ENCODE measurements around the gene CAMSAP3. TPM values are rescaled to one million over a fixed set of nuclear protein-coding genes. Genes with fewer than 3 reads are reported as not detected.

The CAMSAP3 gene
- total RNA-seq, 1 experiment from 2014 or later = 28.4 TPM

DNA sequence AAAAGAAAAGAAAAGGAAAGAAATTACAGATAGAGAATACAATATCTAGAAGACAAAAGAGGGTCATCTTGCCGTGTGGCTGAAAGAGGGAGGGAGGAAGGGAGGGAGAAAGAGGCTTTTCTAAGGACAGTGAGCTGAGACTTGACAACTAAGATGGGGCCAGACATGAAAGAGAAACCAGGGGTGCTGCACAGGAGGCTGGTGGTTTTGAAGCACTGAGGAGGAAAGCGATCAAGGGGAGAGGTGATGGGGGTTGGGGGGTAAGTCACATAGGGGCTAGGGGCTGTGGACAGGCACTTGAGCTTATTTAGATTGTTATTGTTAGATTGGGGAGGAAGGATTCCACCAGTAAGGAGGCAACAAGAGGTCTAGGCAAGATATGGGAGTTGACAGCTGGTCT, 42.9 kb upstream of the CAMSAP3 start:
- peaks cover 7 to 10% of the 10 kb centered on the region in 2 experiments; a peak in 3 of 4 replicates for H3K4me1 Mint-ChIP-seq
- Histone ChIP-seq H3K23ac (ENCODE audit: insufficient read length, low read depth, low read length) (no peak overlapping the region), H3K4me1 (ENCODE audit: insufficient read depth, low read length) (peaks cover 2% of the 10 kb centered on the region; the same call in 1 of the 2 replicates), H3K79me2 (ENCODE audit: insufficient read depth, low read length) (no peaks in the 10 kb centered on the region), H3K18ac (ENCODE audit: insufficient read length, low read depth, low read length) (no peak overlapping the region), H4K91ac (ENCODE audit: insufficient read length, low read depth, low read length) (no peak overlapping the region), H2BK120ac (ENCODE audit: low read depth, low read length, poor library complexity, severe bottlenecking) (no peak overlapping the region), H4K8ac (replicated peaks; ENCODE audit: insufficient read length, low read depth, low read length) (no peak overlapping the region), H3K56ac (ENCODE audit: insufficient read length, low read depth, low read length) (no peak overlapping the region), H2BK5ac (ENCODE audit: insufficient read length, low read length) (no peak overlapping the region), H3K79me1 (ENCODE audit: insufficient read depth, low read depth, low read length, poor library complexity, severe bottlenecking) (no peaks in the 10 kb centered on the region), H3K14ac (ENCODE audit: insufficient read depth, low read length) (no peak overlapping the region), H2BK12ac (ENCODE audit: insufficient read length, low read depth, low read length) (no peak overlapping the region), H3K23me2 (ENCODE audit: insufficient read length, low read depth, low read length, poor library complexity, severe bottlenecking) (no peaks in the 10 kb centered on the region), H3K4me2 (ENCODE audit: insufficient read depth, insufficient read length, low read length) (no peak overlapping the region), H3K27me3 (ENCODE audit: insufficient read depth, low read length) (no peaks in the 10 kb centered on the region), H2BK15ac (ENCODE audit: low read depth, low read length) (no peak overlapping the region), H2BK20ac (ENCODE audit: low read depth, low read length, poor library complexity, severe bottlenecking) (no peak overlapping the region), H3K9ac (ENCODE audit: extremely low read depth, insufficient read length, low read length) (no peak overlapping the region), H2AK5ac (ENCODE audit: insufficient read length, low read length) (no peak overlapping the region), H2AFZ (ENCODE audit: low read length) (no peak overlapping the region), H3K9me3 (ENCODE audit: control insufficient read depth, low read depth, low read length) (no peaks in the 10 kb centered on the region), H3K4ac (ENCODE audit: low read depth, low read length) (no peak overlapping the region), H4K5ac (ENCODE audit: insufficient read length, low read depth, low read length) (no peak overlapping the region), H3T11ph (ENCODE audit: low read length) (no peak overlapping the region), H3K27ac (ENCODE audit: insufficient read length, low read depth, low read length) (no peak overlapping the region), H4K20me1 (ENCODE audit: control insufficient read depth, insufficient read depth, insufficient read length) (no peaks in the 10 kb centered on the region)
- no peak for DNase-seq
- no peaks in the 10 kb centered on the region; a peak in 1 of 5 replicates for H3K9me3 Mint-ChIP-seq
- H3K27ac Mint-ChIP-seq = no peak overlapping the region; a peak in 1 of 7 replicates
- no peak overlapping the region for H3K4me3 Mint-ChIP-seq
- H3K36me3 Mint-ChIP-seq (ENCODE audit: insufficient read depth in 1 of 3, low read depth in 3 of 3) = peaks cover 14 to 46% (median 29%) of the 10 kb centered on the region in 3 experiments; a peak in 6 of 7 replicates
- no peak for TF ChIP-seq CTCF (conservative IDR thresholded peaks at IDR 0.05)
- H3K27me3 Mint-ChIP-seq (ENCODE audit: low read depth) = no peaks in the 10 kb centered on the region
- no CpG with 5 or more reads among the region's 2 CpGs for WGBS (ENCODE audit: extremely low coverage, insufficient read length, low lambda C conversion rate)

Data from H9 (cell line).